ENCODE data around the gene SH2D3C. TPM values are rescaled to one million over a fixed set of nuclear protein-coding genes. Genes with fewer than 3 reads are reported as not detected.

Gene SH2D3C
- total and polyA plus RNA-seq, 2 of the 8 experiments (the other 6 are each of a cell fraction or from before 2014, with no cell fraction given): 6.4 to 8.1 TPM

GRCh38 chr9:127776195-127776923 lies 2.1 kb downstream of the SH2D3C start:
- peak in 1 of 2 experiments; percentile 76 for DNase-seq (ENCODE audit: low read depth in 1 of 2, low spot score in 2 of 2)
- no peak overlapping the region for H3K4me2 ChIP-seq (ENCODE audit: insufficient read depth in 1 of 2, low read depth in 2 of 2, low read length in 2 of 2)

More at GRCh38 chr9:127776195-127776923, 2.1 kb downstream of the SH2D3C start:
- peak in 1 of 2 experiments; percentile 99; a peak in 2 of 3 replicates for TF ChIP-seq EP300 (IDR thresholded peaks at IDR 0.05; ENCODE audit: borderline replicate concordance in 1 of 2, low read depth in 2 of 2, low read length in 2 of 2)
- peak; percentile 92 for TF ChIP-seq CHD1 (IDR thresholded peaks at IDR 0.05; ENCODE audit: low read depth, low read length)
- no peak for TF ChIP-seq ATF2 (IDR thresholded peaks at IDR 0.05; ENCODE audit: low read length)
- no peak for TF ChIP-seq ATF3 (IDR thresholded peaks at IDR 0.05; ENCODE audit: insufficient read depth, low read depth, low read length)
- no peak for TF ChIP-seq SIN3A (conservative IDR thresholded peaks at IDR 0.05 in 1 of 2, IDR thresholded peaks at IDR 0.05 in 1 of 2; ENCODE audit: low read depth in 1 of 2, low read length in 2 of 2)
- TF ChIP-seq JUND (IDR thresholded peaks at IDR 0.05; ENCODE audit: low read length): peak; percentile 98
- TF ChIP-seq TCF12 (IDR thresholded peaks at IDR 0.05; ENCODE audit: low read depth, low read length): no peak
- TF ChIP-seq MAX (IDR thresholded peaks at IDR 0.05): peak; percentile 16; the same call in 1 of the 2 replicates
- Histone ChIP-seq H3K9ac (replicated peaks in 1 of 4; ENCODE audit: extremely low read depth in 1 of 4, low read depth in 3 of 4, low read length in 3 of 4) (no peak overlapping the region; a peak in 1 of 7 replicates), H2AFZ (ENCODE audit: low read length) (peak overlapping the region; percentile 83; the same call in 1 of the 2 replicates), H3K23ac (ENCODE audit: insufficient read length) (no peak overlapping the region), H4K20me1 (replicated peaks in 1 of 2; ENCODE audit: control insufficient read depth in 1 of 2, insufficient read depth in 2 of 2, low read length in 2 of 2) (no peaks in the 10 kb centered on the region), H3K27ac (ENCODE audit: low read depth, low read length) (no peak overlapping the region), H3K79me2 (ENCODE audit: control insufficient read depth in 1 of 2, insufficient read depth in 2 of 2, low read length in 2 of 2) (no peaks in the 10 kb centered on the region), H3K79me1 (ENCODE audit: low read depth, low read length) (no peaks in the 10 kb centered on the region), H2BK15ac (ENCODE audit: low read length) (no peak overlapping the region; the same call in 1 of the 2 replicates), H2BK5ac (ENCODE audit: low read depth, low read length) (0 out of 2 replicates have a peak overlapping the region, but pooled peaks have one; percentile 19), H3K27me3 (replicated peaks in 1 of 4; ENCODE audit: control insufficient read depth in 3 of 4, extremely low read depth in 1 of 4, insufficient read depth in 3 of 4, low read length in 3 of 4) (no peaks in the 10 kb centered on the region), H2BK20ac (ENCODE audit: low read length) (no peak overlapping the region; the same call in 1 of the 2 replicates), H3K14ac (ENCODE audit: insufficient read length) (no peak overlapping the region), H3K9me3 (ENCODE audit: insufficient read depth in 2 of 2, low read depth in 1 of 2, low read length in 1 of 2) (no peaks in the 10 kb centered on the region), H3K4me3 (ENCODE audit: extremely low read depth in 1 of 4, insufficient read depth in 2 of 4, low read depth in 3 of 4, low read length in 4 of 4) (no peak overlapping the region; a peak in 1 of 8 replicates), H3K36me3 (ENCODE audit: control insufficient read depth in 2 of 4, insufficient read depth in 4 of 4, low read length in 3 of 4) (no peaks in the 10 kb centered on the region), H4K91ac (replicated peaks; ENCODE audit: insufficient read length, low read length) (peak overlapping the region; percentile 1), H3K4me1 (replicated peaks in 1 of 4; ENCODE audit: control insufficient read depth in 3 of 4, insufficient read depth in 4 of 4, low read length in 3 of 4) (peaks cover 4 to 20% (median 15%) of the 10 kb centered on the region in 4 experiments), H2BK12ac (ENCODE audit: low read depth, low read length) (peak overlapping the region; percentile 14; the same call in 1 of the 2 replicates), H3K4ac (replicated peaks; ENCODE audit: insufficient read length, low read depth, low read length) (no peak overlapping the region), H2AK5ac (ENCODE audit: low read depth, low read length) (no peak overlapping the region; the same call in 1 of the 2 replicates), H3K18ac (ENCODE audit: extremely low read depth, low read length) (0 out of 2 replicates have a peak overlapping the region, but pooled peaks have one; percentile 28), H2BK120ac (replicated peaks; ENCODE audit: low read depth, low read length) (no peak overlapping the region), H3K23me2 (ENCODE audit: low read depth, low read length) (no peaks in the 10 kb centered on the region), H3K56ac (replicated peaks; ENCODE audit: insufficient read length, low read depth, low read length) (no peak overlapping the region), H4K8ac (ENCODE audit: extremely low read depth, insufficient read depth, low read length) (no peak overlapping the region), H4K5ac (ENCODE audit: insufficient read length, low read depth, low read length) (peak overlapping the region; percentile 47)
- CTCF ChIA-PET (ENCODE audit: partially characterized antibody): interaction anchor here (0.9 to 2.7 kb wide), 6 partner anchors 8 to 107 kb away, joined by 3 to 12 read pairs (median 4); partner anchors contain the start of genes CDK9 and TOR2A
- FAIRE-seq: no peak
- WGBS, 2 experiments (ENCODE audit: extremely low coverage in 1 of 2, insufficient coverage in 1 of 2, insufficient read length in 1 of 2, insufficient replicate concordance in 2 of 2, low coverage in 1 of 2, low lambda C conversion rate in 2 of 2, missing lambda C conversion rate in 1 of 2): 88% methylated on average over 13 of the region's 15 CpGs; no CpG with 5 or more reads in 1 of the 2 experiments
- POLR2A ChIA-PET (ENCODE audit: partially characterized antibody): interaction anchor here (1.3 kb wide), 1 partner anchor 11 kb away, joined by 3 read pairs; no protein-coding TSS in a partner anchor
